RPMI7951 (cell line): ENCODE measurements around the gene NTN3. TPM values are rescaled to one million over a fixed set of nuclear protein-coding genes. Genes with fewer than 3 reads are reported as not detected.

Source experiments
- DNase-seq: peaks from one replicate; pipeline ENCODE4 v3.0.0-alpha.2; 2012; ENCODE audit warnings: low read depth
- total RNA-seq: library from RNA; depleted of rRNA; stranded (reverse); fragments of >200 nt; shearing (Covaris generic); gene quantifications from 2 replicates; pipeline ENCODE4 v1.2.3, GENCODE V29; 2014

Gene NTN3
- total RNA-seq, 1 experiment from 2014 or later, result not detected

GRCh38 chr16:2497116-2497630 is 26.1 kb downstream of the NTN3 start:
- DNase-seq, result no peak

GRCh38 chr16:2497695-2498484 is 26.8 kb downstream of the NTN3 start:
- DNase-seq, result no peak

GRCh38 chr16:2498531-2499253 is 27.6 kb downstream of the NTN3 start:
- no peak for DNase-seq

GRCh38 chr16:2499454-2499853 is 28.4 kb downstream of the NTN3 start:
- no peak for DNase-seq

- DNase-seq, result no peak
These were observed 28.9 kb downstream of the NTN3 start for GRCh38 chr16:2499890-2500429.

- DNase-seq, result no peak
These were observed 29.4 kb downstream of the NTN3 start for GRCh38 chr16:2500430-2500917.

- peak; percentile 57 for DNase-seq
These were observed 30.0 kb downstream of the NTN3 start for GRCh38 chr16:2500918-2501750.

- no peak for DNase-seq
These were observed 31.1 kb downstream of the NTN3 start for GRCh38 chr16:2501946-2502895.

- DNase-seq, result no peak
These were observed 34.6 kb downstream of the NTN3 start for GRCh38 chr16:2505695-2506094.

- no peak for DNase-seq
These were observed 36.1 kb downstream of the NTN3 start for GRCh38 chr16:2507052-2507659.

GRCh38 chr16:2507665-2508064 is 36.6 kb downstream of the NTN3 start:
- no peak for DNase-seq

GRCh38 chr16:2508722-2509400 is 37.8 kb downstream of the NTN3 start:
- no peak for DNase-seq

- no peak for DNase-seq
These were observed 40.2 kb downstream of the NTN3 start for GRCh38 chr16:2511128-2511800.

GRCh38 chr16:2511996-2512734 is 41.1 kb downstream of the NTN3 start:
- DNase-seq, result no peak

- no peak for DNase-seq
These were observed 41.8 kb downstream of the NTN3 start for GRCh38 chr16:2512735-2513404.

- DNase-seq, result peak; percentile 81
These were observed 42.6 kb downstream of the NTN3 start, which contains the start of gene ATP6V0C for GRCh38 chr16:2513405-2514332. Gene ATP6V0C (plus strand): TSS chr16:2513952. CDS start chr16:2514104, 152 bp downstream.
